Parathyroid adenoma (tissue), 2 donors: ENCODE measurements around the gene UXS1.
A peak's percentile ranks its signal among the peaks of the same experiment; 100 is the strongest.

Source experiments
- H2AFZ ChIP-seq: fragments of 300-600 bp; sonication (generic); one replicate; pipeline ENCODE4 v1.7.0; 2017; ENCODE audit warnings: antibody characterized with exemption, mild to moderate bottlenecking
- H3K27ac ChIP-seq: fragments of 300-600 bp; sonication (generic); one replicate; pipeline ENCODE4 v1.7.0; 2017
- H3K27me3 ChIP-seq: fragments of 300-600 bp; sonication (generic); one replicate; pipeline ENCODE4 v1.7.0; 2017; ENCODE audit warnings: low read length; ENCODE audit not compliant: control insufficient read depth, insufficient read depth
- H3K36me3 ChIP-seq: fragments of 300-600 bp; sonication (generic); one replicate; pipeline ENCODE4 v1.7.0; 2017; ENCODE audit warnings: low read length; ENCODE audit not compliant: control insufficient read depth, insufficient read depth
- H3K4me1 ChIP-seq: fragments of 300-600 bp; sonication (generic); one replicate; pipeline ENCODE4 v1.7.0; 2017; ENCODE audit warnings: control low read depth
- H3K4me2 ChIP-seq: fragments of 300-600 bp; sonication (generic); one replicate; pipeline ENCODE4 v1.7.0; 2017; ENCODE audit warnings: low read length
- H3K4me3 ChIP-seq: fragments of 300-600 bp; sonication (generic); one replicate; pipeline ENCODE4 v1.7.0; 2017; ENCODE audit warnings: low read depth, low read length
- H3K79me2 ChIP-seq: fragments of 300-600 bp; sonication (generic); one replicate; pipeline ENCODE4 v1.7.0; 2017; ENCODE audit warnings: control low read depth
- H3K9ac ChIP-seq: fragments of 300-600 bp; sonication (generic); one replicate; pipeline ENCODE4 v1.7.0; 2017; ENCODE audit warnings: mild to moderate bottlenecking
- H3K9me3 ChIP-seq: fragments of 300-600 bp; sonication (generic); one replicate; pipeline ENCODE4 v1.7.0; 2017; ENCODE audit warnings: low read length; ENCODE audit not compliant: control insufficient read depth
- TF ChIP-seq, protein P1 (sequence below): fragments of 300-600 bp; sonication (generic); IDR thresholded peaks from one replicate; pipeline ENCODE4 v1.7.0; 2017; ENCODE audit warnings: antibody characterized with exemption, mild to moderate bottlenecking
- donor health status: primary hyperparathyroidism.

The UXS1 gene

DNA sequence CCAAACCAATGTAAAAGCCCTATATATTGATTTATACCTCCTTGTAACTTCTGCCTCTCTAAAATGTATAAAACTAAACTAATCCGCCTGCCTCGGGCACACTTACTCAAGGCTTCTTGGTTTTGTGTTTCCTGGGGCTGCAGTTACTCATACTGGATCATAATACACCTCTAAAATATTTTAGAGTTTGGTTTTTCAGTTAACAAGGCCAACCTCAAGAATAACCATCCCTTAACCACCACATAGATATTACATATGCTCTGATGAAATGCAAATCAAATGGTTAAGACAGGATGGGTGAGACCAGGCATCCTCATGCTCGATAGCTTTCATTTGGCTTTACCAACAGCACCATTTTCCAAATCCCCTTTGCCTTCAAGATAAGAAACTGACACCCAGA, 46.4 kb downstream of the UXS1 start:
- Histone ChIP-seq H3K36me3 (peaks cover 2% of the 10 kb centered on the region), H3K27me3 (no peaks in the 10 kb centered on the region), H3K79me2 (no peaks in the 10 kb centered on the region), H3K27ac (no peak overlapping the region), H3K4me3 (peak overlapping the region; percentile 12), H2AFZ (no peak overlapping the region), H3K9ac (no peak overlapping the region), H3K4me2 (no peak overlapping the region), H3K4me1 (no peaks in the 10 kb centered on the region), H3K9me3 (no peaks in the 10 kb centered on the region)
- TF ChIP-seq, protein P1, sequence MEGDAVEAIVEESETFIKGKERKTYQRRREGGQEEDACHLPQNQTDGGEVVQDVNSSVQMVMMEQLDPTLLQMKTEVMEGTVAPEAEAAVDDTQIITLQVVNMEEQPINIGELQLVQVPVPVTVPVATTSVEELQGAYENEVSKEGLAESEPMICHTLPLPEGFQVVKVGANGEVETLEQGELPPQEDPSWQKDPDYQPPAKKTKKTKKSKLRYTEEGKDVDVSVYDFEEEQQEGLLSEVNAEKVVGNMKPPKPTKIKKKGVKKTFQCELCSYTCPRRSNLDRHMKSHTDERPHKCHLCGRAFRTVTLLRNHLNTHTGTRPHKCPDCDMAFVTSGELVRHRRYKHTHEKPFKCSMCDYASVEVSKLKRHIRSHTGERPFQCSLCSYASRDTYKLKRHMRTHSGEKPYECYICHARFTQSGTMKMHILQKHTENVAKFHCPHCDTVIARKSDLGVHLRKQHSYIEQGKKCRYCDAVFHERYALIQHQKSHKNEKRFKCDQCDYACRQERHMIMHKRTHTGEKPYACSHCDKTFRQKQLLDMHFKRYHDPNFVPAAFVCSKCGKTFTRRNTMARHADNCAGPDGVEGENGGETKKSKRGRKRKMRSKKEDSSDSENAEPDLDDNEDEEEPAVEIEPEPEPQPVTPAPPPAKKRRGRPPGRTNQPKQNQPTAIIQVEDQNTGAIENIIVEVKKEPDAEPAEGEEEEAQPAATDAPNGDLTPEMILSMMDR, result no peak

DNA sequence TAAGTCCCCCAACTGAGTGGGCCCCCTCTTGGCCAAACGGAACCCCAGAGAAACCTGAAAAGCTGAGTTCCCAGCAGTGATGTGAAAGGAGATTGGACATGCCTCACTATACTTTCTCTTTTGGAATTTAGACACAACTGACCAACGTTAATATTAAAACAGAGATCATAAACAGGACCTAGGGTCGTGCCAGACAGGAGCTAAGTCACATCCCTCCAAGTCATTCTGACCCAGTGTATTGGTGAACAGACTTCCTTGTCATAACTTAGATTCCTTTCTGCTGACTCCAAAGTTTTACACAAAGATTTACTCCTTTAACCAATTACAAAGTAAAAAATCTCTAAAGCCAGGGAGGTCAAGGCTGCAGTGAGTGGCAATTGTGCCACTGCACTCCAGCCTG, 46.9 kb downstream of the UXS1 start:
- H2AFZ ChIP-seq, result no peak overlapping the region
- H3K9me3 ChIP-seq, result no peaks in the 10 kb centered on the region
- H3K4me2 ChIP-seq, result no peak overlapping the region
- no peaks in the 10 kb centered on the region for H3K4me1 ChIP-seq
- H3K9ac ChIP-seq, result no peak overlapping the region
- H3K79me2 ChIP-seq, result no peaks in the 10 kb centered on the region
- H3K4me3 ChIP-seq, result no peak overlapping the region
- peaks cover 2% of the 10 kb centered on the region for H3K36me3 ChIP-seq
- TF ChIP-seq, protein P1, result no peak
- H3K27me3 ChIP-seq, result no peaks in the 10 kb centered on the region
- no peak overlapping the region for H3K27ac ChIP-seq

DNA sequence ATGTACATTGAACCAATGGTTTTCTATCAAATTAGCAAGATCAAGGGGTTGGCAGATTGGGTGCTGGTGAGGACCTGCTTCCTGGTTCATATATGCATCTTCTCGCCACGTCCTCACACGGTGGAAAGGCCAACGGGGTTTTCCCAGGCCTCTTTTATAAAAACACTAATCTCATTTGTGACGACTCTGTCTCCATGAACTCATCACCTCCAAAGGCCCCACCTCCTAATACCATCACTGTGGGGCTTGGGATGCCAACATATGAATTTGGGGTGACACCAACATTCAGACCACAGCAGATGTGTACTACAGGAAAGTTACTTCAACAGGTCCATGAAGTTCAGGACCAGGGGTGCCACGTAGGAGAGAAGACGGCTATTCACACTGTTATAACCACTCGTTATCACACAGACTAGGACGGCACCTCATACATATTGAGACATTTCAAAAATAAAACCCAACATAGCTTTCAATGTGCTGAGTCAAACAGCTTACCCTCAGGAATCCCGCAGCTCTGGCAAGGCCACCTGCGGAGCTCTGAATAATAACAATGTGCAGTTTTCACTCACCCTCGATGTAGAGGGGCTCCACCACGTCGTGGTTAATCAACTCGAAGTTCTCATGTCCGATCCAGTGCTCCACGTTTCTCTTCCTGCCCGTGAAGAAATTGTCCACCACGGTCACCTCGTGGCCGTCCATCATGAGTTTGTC, 49.3 kb downstream of the UXS1 start:
- H3K9me3 ChIP-seq, result no peaks in the 10 kb centered on the region
- no peak overlapping the region for H3K4me3 ChIP-seq
- no peak overlapping the region for H2AFZ ChIP-seq
- no peaks in the 10 kb centered on the region for H3K79me2 ChIP-seq
- no peak overlapping the region for H3K27ac ChIP-seq
- TF ChIP-seq, protein P1, result no peak
- H3K4me2 ChIP-seq, result no peak overlapping the region
- H3K9ac ChIP-seq, result no peak overlapping the region
- no peaks in the 10 kb centered on the region for H3K4me1 ChIP-seq
- H3K36me3 ChIP-seq, result peaks cover 2% of the 10 kb centered on the region
- no peaks in the 10 kb centered on the region for H3K27me3 ChIP-seq

GRCh38 chr2:106143495-106144215, 50.4 kb downstream of the UXS1 start:
- Histone ChIP-seq H3K4me3 (no peak overlapping the region), H3K4me1 (no peaks in the 10 kb centered on the region), H3K4me2 (no peak overlapping the region), H3K9ac (no peak overlapping the region), H3K36me3 (peaks cover 2% of the 10 kb centered on the region), H3K27ac (no peak overlapping the region), H3K27me3 (no peaks in the 10 kb centered on the region), H3K79me2 (no peaks in the 10 kb centered on the region), H2AFZ (no peak overlapping the region), H3K9me3 (no peaks in the 10 kb centered on the region)
- TF ChIP-seq, protein P1, result no peak
